HFF-Myc (cell line): ENCODE measurements around the gene SH3PXD2A.

Source experiments
- DNase-seq: peaks from one replicate; pipeline ENCODE4 v3.0.0-alpha.2; 2011; ENCODE audit warnings: low read depth; ENCODE audit errors: extremely low read depth
- H3K4me3 ChIP-seq: replicated peaks from 2 replicates; pipeline ENCODE4 v1.5.1; 2011; ENCODE audit warnings: low read depth, mild to moderate bottlenecking, control low read depth, low read length
- CTCF ChIP-seq: IDR thresholded peaks from 2 replicates; pipeline ENCODE4 v1.5.1; 2012; ENCODE audit warnings: mild to moderate bottlenecking, low read depth, low read length, control low read depth; ENCODE audit errors: missing control alignments

Gene SH3PXD2A

GRCh38 chr10:103791291-103791690 lies 64.1 kb downstream of the SH3PXD2A start:
- DNase-seq, result no peak
- no peak for TF ChIP-seq CTCF
- no peak overlapping the region for H3K4me3 ChIP-seq

- no peak for TF ChIP-seq CTCF
- no peak for DNase-seq
- H3K4me3 ChIP-seq, result no peak overlapping the region
These were observed 64.8 kb downstream of the SH3PXD2A start for GRCh38 chr10:103790580-103790979.

- TF ChIP-seq CTCF, result no peak
- DNase-seq, result no peak
These were observed 65.6 kb downstream of the SH3PXD2A start for GRCh38 chr10:103789771-103790201.

GRCh38 chr10:103789161-103789560 lies 66.2 kb downstream of the SH3PXD2A start:
- no peak for TF ChIP-seq CTCF
- H3K4me3 ChIP-seq, result no peak overlapping the region
- no peak for DNase-seq

More at GRCh38 chr10:103789771-103790201, 65.6 kb downstream of the SH3PXD2A start:
- no peak overlapping the region for H3K4me3 ChIP-seq

GRCh38 chr10:103787331-103787730 lies 68.0 kb downstream of the SH3PXD2A start:
- no peak overlapping the region for H3K4me3 ChIP-seq
- DNase-seq, result no peak
- no peak for TF ChIP-seq CTCF

GRCh38 chr10:103786020-103786419 lies 69.4 kb downstream of the SH3PXD2A start:
- H3K4me3 ChIP-seq, result no peak overlapping the region
- TF ChIP-seq CTCF, result no peak
- no peak for DNase-seq

- no peak overlapping the region for H3K4me3 ChIP-seq
- no peak for DNase-seq
- no peak for TF ChIP-seq CTCF
These were observed 70.5 kb downstream of the SH3PXD2A start for GRCh38 chr10:103784723-103785418.
